Mononuclear cell (primary cell): Measurements from ENCODE around the gene NCAPD2. TPM values are rescaled to one million over a fixed set of nuclear protein-coding genes. Genes with fewer than 3 reads are reported as not detected.

Experiments used
- H3K27me3 ChIP-seq: 2 replicates; pipeline ENCODE4 v1.6.0; 2011; ENCODE audit warnings: low read length, control low read depth; ENCODE audit not compliant: insufficient read depth
- H3K4me1 ChIP-seq: 2 replicates; pipeline ENCODE4 v1.5.1; 2011; ENCODE audit warnings: mild to moderate bottlenecking, low read length, control low read depth; ENCODE audit not compliant: insufficient read depth
- H3K4me3 ChIP-seq: 2 replicates; pipeline ENCODE4 v1.5.1; 2011; ENCODE audit warnings: mild to moderate bottlenecking, low read length, moderate library complexity
- H3K9me3 ChIP-seq: 2 replicates; pipeline ENCODE4 v1.5.1; 2011; ENCODE audit warnings: low read depth, mild to moderate bottlenecking, control low read depth, low read length
- total RNA-seq: library from RNA; depleted of rRNA; stranded (reverse); fragments of >200 nt; gene quantifications from one replicate; pipeline ENCODE4 v1.2.3, GENCODE V29; 2012

NCAPD2 gene, protein sequence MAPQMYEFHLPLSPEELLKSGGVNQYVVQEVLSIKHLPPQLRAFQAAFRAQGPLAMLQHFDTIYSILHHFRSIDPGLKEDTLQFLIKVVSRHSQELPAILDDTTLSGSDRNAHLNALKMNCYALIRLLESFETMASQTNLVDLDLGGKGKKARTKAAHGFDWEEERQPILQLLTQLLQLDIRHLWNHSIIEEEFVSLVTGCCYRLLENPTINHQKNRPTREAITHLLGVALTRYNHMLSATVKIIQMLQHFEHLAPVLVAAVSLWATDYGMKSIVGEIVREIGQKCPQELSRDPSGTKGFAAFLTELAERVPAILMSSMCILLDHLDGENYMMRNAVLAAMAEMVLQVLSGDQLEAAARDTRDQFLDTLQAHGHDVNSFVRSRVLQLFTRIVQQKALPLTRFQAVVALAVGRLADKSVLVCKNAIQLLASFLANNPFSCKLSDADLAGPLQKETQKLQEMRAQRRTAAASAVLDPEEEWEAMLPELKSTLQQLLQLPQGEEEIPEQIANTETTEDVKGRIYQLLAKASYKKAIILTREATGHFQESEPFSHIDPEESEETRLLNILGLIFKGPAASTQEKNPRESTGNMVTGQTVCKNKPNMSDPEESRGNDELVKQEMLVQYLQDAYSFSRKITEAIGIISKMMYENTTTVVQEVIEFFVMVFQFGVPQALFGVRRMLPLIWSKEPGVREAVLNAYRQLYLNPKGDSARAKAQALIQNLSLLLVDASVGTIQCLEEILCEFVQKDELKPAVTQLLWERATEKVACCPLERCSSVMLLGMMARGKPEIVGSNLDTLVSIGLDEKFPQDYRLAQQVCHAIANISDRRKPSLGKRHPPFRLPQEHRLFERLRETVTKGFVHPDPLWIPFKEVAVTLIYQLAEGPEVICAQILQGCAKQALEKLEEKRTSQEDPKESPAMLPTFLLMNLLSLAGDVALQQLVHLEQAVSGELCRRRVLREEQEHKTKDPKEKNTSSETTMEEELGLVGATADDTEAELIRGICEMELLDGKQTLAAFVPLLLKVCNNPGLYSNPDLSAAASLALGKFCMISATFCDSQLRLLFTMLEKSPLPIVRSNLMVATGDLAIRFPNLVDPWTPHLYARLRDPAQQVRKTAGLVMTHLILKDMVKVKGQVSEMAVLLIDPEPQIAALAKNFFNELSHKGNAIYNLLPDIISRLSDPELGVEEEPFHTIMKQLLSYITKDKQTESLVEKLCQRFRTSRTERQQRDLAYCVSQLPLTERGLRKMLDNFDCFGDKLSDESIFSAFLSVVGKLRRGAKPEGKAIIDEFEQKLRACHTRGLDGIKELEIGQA (N-terminal part only)
- total RNA-seq: 7.5 TPM

DNA sequence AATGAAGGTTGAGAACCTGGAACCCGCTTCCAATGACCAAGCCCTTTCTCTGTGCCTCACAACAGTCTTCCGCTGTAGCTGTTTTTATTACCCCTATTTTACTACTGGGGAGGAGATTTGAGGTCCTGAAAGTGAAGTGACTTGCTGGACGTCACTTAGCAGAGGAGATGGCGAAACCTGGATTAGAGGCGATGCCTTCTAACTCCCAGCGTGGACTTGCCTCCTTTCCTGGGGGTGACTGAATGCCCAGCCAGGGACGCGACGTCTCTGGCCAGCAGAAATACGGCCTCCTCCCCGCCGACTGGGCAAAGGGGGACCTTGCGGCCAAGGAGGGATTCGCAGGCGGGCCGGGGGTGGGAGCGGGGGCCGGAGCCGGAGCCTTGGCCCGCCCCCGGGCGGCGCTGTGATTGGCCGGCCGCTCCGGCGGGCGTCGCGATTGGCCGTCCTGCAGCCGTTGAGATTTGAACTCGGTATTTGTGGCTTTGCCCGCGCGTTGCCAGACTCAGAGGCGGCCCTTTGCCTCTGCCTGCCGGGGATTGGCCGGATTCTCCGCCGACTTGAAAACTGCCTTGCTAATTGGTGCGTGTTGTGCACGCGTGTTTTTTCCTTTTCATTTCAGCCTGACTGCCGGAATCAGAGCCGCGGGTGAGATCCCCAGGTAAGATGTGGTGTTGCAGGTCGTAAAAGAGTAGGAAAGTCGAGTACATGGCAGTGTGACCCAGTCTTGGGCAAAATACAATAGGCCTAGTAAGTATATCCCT is at the start of gene NCAPD2:
Gene NCAPD2 (plus strand): TSS at position 606 of the 761 bp plus-strand sequence. CDS start 997 bp downstream, outside the sequence.
- Histone ChIP-seq H3K4me3 (peak within 1 kb of the TSS; percentile 88), H3K9me3 (no peaks in the 10 kb centered on the region), H3K4me1 (peaks cover 35% of the 10 kb centered on the region)

DNA sequence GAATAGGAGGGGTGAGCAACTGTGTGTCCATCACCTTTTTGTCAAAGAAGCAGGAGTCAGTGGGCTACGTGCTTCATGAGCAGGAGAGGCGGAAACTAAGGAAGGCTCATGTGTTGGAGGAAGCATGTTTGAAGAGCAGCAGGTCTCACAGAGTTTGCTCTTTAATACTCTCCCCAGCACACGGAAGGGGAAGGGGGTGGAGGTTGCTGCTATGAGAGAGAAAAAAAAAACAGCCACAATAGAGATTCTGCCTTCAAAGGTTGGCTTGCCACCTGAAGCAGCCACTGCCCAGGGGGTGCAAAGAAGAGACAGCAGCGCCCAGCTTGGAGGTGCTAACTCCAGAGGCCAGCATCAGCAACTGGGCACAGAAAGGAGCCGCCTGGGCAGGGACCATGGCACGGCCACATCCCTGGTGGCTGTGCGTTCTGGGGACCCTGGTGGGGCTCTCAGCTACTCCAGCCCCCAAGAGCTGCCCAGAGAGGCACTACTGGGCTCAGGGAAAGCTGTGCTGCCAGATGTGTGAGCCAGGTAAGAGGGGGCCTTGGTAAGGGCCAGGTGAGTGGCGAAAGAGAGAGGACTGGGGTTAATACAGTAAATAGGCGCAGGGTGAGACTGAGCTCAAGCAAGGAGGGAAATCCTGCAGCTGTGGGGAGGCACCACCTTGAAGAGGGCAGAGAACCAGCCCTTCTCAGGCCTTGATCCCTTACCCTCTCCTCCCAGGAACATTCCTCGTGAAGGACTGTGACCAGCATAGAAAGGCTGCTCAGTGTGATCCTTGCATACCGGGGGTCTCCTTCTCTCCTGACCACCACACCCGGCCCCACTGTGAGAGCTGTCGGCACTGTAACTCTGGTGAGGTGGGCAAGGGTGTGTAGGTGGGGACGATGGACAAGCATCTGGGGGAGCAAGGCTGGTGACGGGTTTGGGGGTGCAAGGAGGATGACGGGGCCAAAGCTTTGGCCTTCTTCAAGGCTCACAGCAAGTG is 48.9 kb upstream of the NCAPD2 start, which contains the start of gene CD27:
Gene CD27 (plus strand): TSS at position 252 of the 985 bp plus-strand sequence. CDS start 141 bp downstream, at position 393.
- H3K9me3 ChIP-seq: no peaks in the 10 kb centered on the region
- peaks cover 41% of the 10 kb centered on the region for H3K4me1 ChIP-seq
- H3K4me3 ChIP-seq: peak within 1 kb of the TSS; percentile 47
- H3K27me3 ChIP-seq: no peaks in the 10 kb centered on the region

More for the DNA sequence above, at the start of gene NCAPD2:
- no peaks in the 10 kb centered on the region for H3K27me3 ChIP-seq

DNA sequence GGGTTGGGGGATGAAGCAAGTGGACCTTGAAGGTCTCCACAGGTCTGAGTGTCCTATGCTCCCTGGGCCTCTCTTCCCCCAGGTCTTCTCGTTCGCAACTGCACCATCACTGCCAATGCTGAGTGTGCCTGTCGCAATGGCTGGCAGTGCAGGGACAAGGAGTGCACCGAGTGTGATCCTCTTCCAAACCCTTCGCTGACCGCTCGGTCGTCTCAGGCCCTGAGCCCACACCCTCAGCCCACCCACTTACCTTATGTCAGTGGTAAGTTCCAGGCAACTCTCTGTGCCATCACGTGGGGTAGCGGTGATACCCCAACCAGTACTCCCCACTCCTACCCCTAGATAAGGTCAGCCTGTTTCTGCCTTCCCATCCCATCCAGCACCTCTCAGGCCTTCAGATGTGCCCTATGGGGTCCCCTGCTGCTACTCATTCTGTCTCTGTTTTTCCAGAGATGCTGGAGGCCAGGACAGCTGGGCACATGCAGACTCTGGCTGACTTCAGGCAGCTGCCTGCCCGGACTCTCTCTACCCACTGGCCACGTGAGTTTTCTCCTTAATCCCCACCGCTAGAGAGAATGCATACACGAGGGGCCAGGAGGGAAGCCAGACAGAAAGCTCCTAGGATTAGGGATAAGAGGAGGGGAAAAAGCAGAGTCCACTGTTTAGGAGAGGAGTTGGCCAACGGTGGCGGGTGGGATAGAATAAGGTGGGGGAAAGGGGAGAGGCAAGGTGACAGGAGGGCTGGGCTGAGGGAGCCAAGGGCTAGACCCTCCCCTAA is 43.6 kb upstream of the NCAPD2 start:
- H3K9me3 ChIP-seq: no peaks in the 10 kb centered on the region
- H3K27me3 ChIP-seq: no peaks in the 10 kb centered on the region
- H3K4me3 ChIP-seq: no peak overlapping the region
- peaks cover 62% of the 10 kb centered on the region for H3K4me1 ChIP-seq

- H3K4me3 ChIP-seq: peak overlapping the region; percentile 83
- peaks cover 58% of the 10 kb centered on the region for H3K4me1 ChIP-seq
- no peaks in the 10 kb centered on the region for H3K27me3 ChIP-seq
- H3K9me3 ChIP-seq: no peaks in the 10 kb centered on the region
Observed at GRCh38 chr12:6450869-6451347, 43.0 kb upstream of the NCAPD2 start.

DNA sequence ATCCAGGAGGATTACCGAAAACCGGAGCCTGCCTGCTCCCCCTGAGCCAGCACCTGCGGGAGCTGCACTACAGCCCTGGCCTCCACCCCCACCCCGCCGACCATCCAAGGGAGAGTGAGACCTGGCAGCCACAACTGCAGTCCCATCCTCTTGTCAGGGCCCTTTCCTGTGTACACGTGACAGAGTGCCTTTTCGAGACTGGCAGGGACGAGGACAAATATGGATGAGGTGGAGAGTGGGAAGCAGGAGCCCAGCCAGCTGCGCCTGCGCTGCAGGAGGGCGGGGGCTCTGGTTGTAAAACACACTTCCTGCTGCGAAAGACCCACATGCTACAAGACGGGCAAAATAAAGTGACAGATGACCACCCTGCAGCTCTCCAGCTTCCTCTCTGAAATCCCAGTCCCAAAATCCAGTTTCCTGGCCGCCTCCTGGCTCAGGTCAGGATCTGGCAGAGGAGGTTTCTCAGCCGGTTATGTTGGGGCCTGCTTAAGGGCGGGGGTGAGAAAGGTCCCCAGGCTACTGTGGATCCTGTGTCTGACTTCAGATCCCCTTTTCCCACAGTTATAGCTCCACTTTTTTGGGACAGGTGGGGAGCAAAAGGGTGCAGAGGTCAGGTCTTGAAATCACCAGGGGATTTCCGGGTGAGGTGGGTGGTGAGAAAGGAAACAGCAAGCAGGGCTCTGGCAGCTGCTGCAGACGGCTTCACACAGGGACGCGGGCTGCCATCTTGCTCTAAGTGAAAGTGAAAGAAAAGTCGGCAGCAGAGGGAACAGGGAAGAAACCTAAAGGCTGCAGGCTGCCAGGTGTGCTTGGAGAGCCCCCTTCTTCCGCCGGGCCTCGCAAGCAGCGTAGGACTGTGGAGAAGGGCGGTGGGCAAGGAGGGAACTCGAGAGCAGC is 42.3 kb upstream of the NCAPD2 start, which contains the start of gene TAPBPL:
Gene TAPBPL (plus strand): TSS at position 695 of the 897 bp plus-strand sequence. CDS start 207 bp downstream, outside the sequence.
- H3K4me1 ChIP-seq: peaks cover 54% of the 10 kb centered on the region
- no peaks in the 10 kb centered on the region for H3K27me3 ChIP-seq
- peak within 1 kb of the TSS; percentile 83 for H3K4me3 ChIP-seq
- no peaks in the 10 kb centered on the region for H3K9me3 ChIP-seq

DNA sequence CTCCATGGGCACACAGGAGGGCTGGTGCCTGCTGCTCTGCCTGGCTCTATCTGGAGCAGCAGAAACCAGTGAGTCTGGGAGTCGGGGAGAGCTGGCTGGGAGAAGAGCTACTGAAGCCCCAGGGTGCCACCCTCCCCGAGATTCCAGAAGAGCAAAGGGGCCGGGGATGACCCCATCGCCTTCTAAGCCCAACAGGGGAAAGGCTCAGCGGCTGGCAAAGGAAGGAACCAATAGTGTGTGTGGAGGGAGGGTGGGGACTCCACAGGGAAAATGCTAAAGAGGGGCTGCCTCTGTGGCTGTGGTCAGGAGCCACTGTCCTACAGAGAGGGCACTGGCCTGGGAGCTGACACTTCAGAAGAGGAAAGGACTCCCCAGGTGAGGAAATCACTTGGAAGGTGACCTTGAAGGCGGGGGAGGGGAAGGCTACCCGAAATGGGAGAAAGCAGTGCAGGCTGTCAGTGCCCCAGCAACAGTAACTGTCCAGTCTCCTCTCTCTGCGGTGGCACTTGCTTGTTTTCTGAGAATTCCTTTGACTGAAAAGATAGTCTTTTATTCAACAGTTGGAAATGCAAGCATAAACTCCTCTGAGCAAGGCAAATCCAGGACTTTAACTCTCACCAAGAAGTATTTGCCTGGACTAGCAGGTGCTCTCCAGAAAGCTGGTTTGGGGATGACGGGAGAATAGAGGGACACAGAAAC is 41.5 kb upstream of the NCAPD2 start:
- Histone ChIP-seq H3K27me3 (no peaks in the 10 kb centered on the region), H3K4me3 (peak overlapping the region; percentile 83), H3K4me1 (peaks cover 52% of the 10 kb centered on the region), H3K9me3 (no peaks in the 10 kb centered on the region)

GRCh38 chr12:6452944-6453630 is 40.8 kb upstream of the NCAPD2 start:
- Histone ChIP-seq H3K4me1 (peaks cover 49% of the 10 kb centered on the region), H3K27me3 (no peaks in the 10 kb centered on the region), H3K9me3 (no peaks in the 10 kb centered on the region), H3K4me3 (peak overlapping the region; percentile 83)

DNA sequence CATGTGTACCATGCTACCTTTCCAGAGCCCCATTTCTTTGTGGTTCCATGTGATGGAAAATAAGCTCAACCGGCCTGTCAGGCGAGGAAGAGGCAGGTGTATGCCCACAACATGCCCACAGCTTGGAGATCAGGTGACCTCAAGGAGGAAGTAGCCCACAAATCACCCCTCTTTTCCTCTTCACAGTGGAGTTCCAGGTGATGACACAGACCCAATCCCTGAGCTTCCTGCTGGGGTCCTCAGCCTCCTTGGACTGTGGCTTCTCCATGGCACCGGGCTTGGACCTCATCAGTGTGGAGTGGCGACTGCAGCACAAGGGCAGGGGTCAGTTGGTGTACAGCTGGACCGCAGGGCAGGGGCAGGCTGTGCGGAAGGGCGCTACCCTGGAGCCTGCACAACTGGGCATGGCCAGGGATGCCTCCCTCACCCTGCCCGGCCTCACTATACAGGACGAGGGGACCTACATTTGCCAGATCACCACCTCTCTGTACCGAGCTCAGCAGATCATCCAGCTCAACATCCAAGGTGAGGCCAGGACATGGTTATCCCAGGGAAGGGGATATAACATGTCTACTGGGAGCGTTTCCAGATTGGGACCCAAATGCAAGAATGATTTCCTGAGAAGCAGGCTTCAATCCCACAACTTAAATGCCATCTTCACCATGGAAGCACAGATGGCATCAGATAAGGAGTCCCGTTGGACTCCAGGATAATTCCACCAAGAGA is 36.5 kb upstream of the NCAPD2 start:
- Histone ChIP-seq H3K27me3 (no peaks in the 10 kb centered on the region), H3K9me3 (no peaks in the 10 kb centered on the region), H3K4me1 (peaks cover 65% of the 10 kb centered on the region), H3K4me3 (no peak overlapping the region)

GRCh38 chr12:6458281-6459003 is 35.5 kb upstream of the NCAPD2 start:
- no peaks in the 10 kb centered on the region for H3K27me3 ChIP-seq
- H3K4me1 ChIP-seq: peaks cover 65% of the 10 kb centered on the region
- H3K9me3 ChIP-seq: no peaks in the 10 kb centered on the region
- H3K4me3 ChIP-seq: no peak overlapping the region

DNA sequence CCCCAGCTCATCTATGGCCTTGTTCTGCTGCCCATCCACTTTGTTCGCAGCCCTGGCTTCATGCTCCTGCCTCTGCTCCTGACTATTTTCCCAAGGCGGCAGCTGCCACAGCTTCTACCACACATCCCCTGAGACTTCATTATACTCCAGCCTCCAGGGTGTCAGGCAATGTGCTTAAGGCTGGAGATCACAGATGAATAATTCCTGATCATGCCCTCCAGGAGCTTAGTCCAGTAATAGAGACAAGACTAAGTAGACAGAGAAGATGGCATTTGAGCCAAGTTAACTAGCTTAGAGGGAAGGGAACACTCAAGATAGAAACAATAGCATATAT is 34.9 kb upstream of the NCAPD2 start:
- Histone ChIP-seq H3K4me1 (peaks cover 66% of the 10 kb centered on the region), H3K27me3 (no peaks in the 10 kb centered on the region)

More for the DNA sequence above, 34.9 kb upstream of the NCAPD2 start:
- no peaks in the 10 kb centered on the region for H3K9me3 ChIP-seq
- H3K4me3 ChIP-seq: no peak overlapping the region
